Measurements from ENCODE around the gene TRMT61A.

TRMT61A gene

GRCh38 chr14:103530831-103531230 lies 1.8 kb downstream of the TRMT61A start:
- peaks cover 32% of the 10 kb centered on the region for H3K4me1 ChIP-seq (ENCODE audit: control insufficient read depth, low read length)
- H3K36me3 ChIP-seq (ENCODE audit: control insufficient read depth, low read length): peaks cover 30% of the 10 kb centered on the region
- no peaks in the 10 kb centered on the region for H3F3A ChIP-seq (ENCODE audit: control insufficient read depth, insufficient read depth)
- H3K4me3 ChIP-seq (ENCODE audit: low read length): peak overlapping the region; percentile 88; the same call in 1 of the 2 replicates
- H3K9me3 ChIP-seq (ENCODE audit: control insufficient read depth, insufficient read depth, low read length): no peaks in the 10 kb centered on the region
- no peaks in the 10 kb centered on the region for H4K20me1 ChIP-seq (ENCODE audit: control insufficient read depth, insufficient read depth, low read depth, low read length)
- no peak for TF ChIP-seq EZH2phosphoT487 (IDR thresholded peaks at IDR 0.05; ENCODE audit: borderline replicate concordance, low read length)
- no peak for TF ChIP-seq CTCF (IDR thresholded peaks at IDR 0.05; ENCODE audit: low read depth, low read length, poor library complexity, severe bottlenecking)
- no peaks in the 10 kb centered on the region for H3K9me2 ChIP-seq (replicated peaks; ENCODE audit: control insufficient read depth, low read length)
- peak overlapping the region; percentile 92 for H3K4me2 ChIP-seq (ENCODE audit: low read length)
- no peaks in the 10 kb centered on the region for H3K27me3 ChIP-seq (ENCODE audit: control insufficient read depth, low read length)
- H3K27ac ChIP-seq (ENCODE audit: low read depth, low read length): no peak overlapping the region
- peaks cover 41% of the 10 kb centered on the region for H3K79me2 ChIP-seq (ENCODE audit: control insufficient read depth, low read length)

DNA sequence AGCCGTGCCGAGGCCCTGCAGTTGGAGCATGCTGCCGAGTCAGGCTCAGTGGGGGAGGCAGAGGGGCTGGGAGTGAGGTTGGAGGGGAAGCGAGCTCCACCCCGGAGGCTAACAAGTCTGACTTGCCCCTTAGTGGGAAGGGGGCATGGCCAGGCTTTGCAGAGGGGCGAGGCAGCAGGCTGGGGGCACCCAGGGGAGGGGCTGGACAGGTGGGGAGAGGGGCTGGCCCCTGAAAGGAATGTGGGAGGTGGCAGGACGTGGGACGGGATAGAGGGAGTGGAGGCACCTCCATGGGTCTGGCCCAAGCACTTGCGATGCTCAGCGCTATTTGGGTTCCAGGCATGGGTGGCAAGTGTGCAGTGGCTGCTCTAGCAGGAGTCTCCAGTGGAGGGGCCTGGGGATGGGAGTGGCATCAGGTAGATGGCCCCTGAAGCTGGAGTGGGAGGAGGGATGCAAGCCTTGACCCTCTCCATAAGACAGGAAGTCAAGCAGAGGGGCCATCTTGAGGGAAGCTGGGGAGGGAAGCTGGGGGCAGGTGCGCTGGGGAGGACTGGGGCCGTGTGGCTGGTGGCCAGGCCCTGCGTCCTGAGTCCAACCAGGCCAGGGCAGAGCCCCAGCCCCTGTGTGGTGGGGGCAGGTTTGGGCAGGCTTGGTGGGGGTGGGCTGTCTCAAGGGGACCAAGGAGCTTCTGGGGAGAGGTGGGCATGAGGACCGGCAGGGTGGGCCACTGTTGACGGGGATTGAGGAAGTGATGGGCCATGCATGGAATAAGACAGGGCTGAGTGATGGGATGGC lies 2.6 kb downstream of the TRMT61A start:
- no peak overlapping the region for H3K4me3 ChIP-seq (ENCODE audit: low read length)
- H3K4me2 ChIP-seq (ENCODE audit: low read length): peak overlapping the region; percentile 92; the same call in 1 of the 2 replicates

DNA sequence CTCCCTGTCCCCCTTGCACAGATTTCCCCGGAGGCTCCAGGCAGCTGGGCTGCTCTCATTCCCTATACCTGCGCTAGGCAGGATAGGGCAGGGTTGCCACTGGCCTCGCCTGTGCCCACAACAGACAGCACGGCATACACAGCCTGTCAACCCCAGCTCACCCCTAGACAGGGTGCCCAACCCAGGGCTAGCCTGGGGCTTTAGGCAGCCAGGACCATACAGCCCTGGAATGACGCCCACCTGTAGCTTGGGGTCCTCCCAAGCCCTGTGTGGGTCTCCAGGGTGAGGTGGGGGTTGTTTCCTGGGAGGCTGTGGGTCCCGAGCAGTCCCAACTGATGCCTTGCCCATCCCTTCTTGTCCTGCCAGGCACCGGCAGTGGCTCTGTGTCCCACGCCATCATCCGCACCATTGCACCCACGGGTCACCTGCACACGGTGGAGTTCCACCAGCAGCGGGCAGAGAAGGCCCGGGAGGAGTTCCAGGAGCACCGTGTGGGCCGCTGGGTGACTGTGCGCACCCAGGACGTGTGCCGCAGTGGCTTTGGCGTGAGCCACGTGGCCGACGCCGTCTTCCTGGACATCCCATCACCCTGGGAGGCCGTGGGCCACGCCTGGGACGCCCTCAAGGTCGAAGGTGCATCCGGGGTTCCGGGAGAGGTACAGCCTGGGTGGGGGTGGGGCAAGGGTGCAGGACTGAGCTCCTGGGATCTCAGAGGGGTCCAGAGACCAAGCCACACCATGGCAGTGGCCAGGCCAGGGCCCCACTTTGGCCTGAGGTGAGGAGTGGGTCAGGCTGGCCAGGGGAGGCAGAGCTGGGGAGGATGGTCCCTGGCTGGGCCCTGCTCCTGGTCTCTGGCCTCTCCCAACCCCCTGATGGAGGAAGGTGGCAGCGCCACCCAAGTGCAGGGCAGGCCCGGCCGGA lies 3.5 kb downstream of the TRMT61A start:
- H3K4me2 ChIP-seq (ENCODE audit: low read length): no peak overlapping the region
- no peaks in the 10 kb centered on the region for H4K20me1 ChIP-seq (ENCODE audit: control insufficient read depth, insufficient read depth, low read depth, low read length)
- H3K79me2 ChIP-seq (ENCODE audit: control insufficient read depth, low read length): peaks cover 41% of the 10 kb centered on the region
- no peak overlapping the region for H3K4me3 ChIP-seq (ENCODE audit: low read length)
- TF ChIP-seq EZH2phosphoT487 (IDR thresholded peaks at IDR 0.05; ENCODE audit: borderline replicate concordance, low read length) (no peak), CTCF (IDR thresholded peaks at IDR 0.05; ENCODE audit: low read depth, low read length, poor library complexity, severe bottlenecking) (no peak)
- H3K27ac ChIP-seq (ENCODE audit: low read depth, low read length): no peak overlapping the region
- no peaks in the 10 kb centered on the region for H3K9me2 ChIP-seq (replicated peaks; ENCODE audit: control insufficient read depth, low read length)
- peaks cover 30% of the 10 kb centered on the region for H3K36me3 ChIP-seq (ENCODE audit: control insufficient read depth, low read length)
- no peaks in the 10 kb centered on the region for H3K27me3 ChIP-seq (ENCODE audit: control insufficient read depth, low read length)
- no peaks in the 10 kb centered on the region for H3K9me3 ChIP-seq (ENCODE audit: control insufficient read depth, insufficient read depth, low read length)
- H3F3A ChIP-seq (ENCODE audit: control insufficient read depth, insufficient read depth): no peaks in the 10 kb centered on the region
- H3K4me1 ChIP-seq (ENCODE audit: control insufficient read depth, low read length): peaks cover 28% of the 10 kb centered on the region

More for the DNA sequence above, 2.6 kb downstream of the TRMT61A start:
- Histone ChIP-seq H3K4me1 (ENCODE audit: control insufficient read depth, low read length) (peaks cover 32% of the 10 kb centered on the region), H3K79me2 (ENCODE audit: control insufficient read depth, low read length) (peaks cover 41% of the 10 kb centered on the region), H3K27me3 (ENCODE audit: control insufficient read depth, low read length) (no peaks in the 10 kb centered on the region), H4K20me1 (ENCODE audit: control insufficient read depth, insufficient read depth, low read depth, low read length) (no peaks in the 10 kb centered on the region), H3K27ac (ENCODE audit: low read depth, low read length) (no peak overlapping the region), H3F3A (ENCODE audit: control insufficient read depth, insufficient read depth) (no peaks in the 10 kb centered on the region), H3K9me2 (replicated peaks; ENCODE audit: control insufficient read depth, low read length) (no peaks in the 10 kb centered on the region), H3K36me3 (ENCODE audit: control insufficient read depth, low read length) (peaks cover 30% of the 10 kb centered on the region), H3K9me3 (ENCODE audit: control insufficient read depth, insufficient read depth, low read length) (no peaks in the 10 kb centered on the region)
- TF ChIP-seq CTCF (IDR thresholded peaks at IDR 0.05; ENCODE audit: low read depth, low read length, poor library complexity, severe bottlenecking) (no peak), EZH2phosphoT487 (IDR thresholded peaks at IDR 0.05; ENCODE audit: borderline replicate concordance, low read length) (no peak)
